HepG2 (cell line): ENCODE measurements around the gene FAHD1.

Experiments
- CBX5 ChIP-seq: sonication (generic); formaldehyde crosslinking; IDR thresholded peaks from 2 replicates; pipeline ENCODE4 v1.4.0; 2020; ENCODE audit warnings: missing genetic modification reagents, borderline replicate concordance
- HDAC6 ChIP-seq: fragments of 200-600 bp; sonication (generic); IDR thresholded peaks from 2 replicates; pipeline ENCODE4 v1.7.0; 2017; ENCODE audit warnings: mild to moderate bottlenecking, antibody characterized with exemption, low read length, low read depth
- HHEX ChIP-seq: IDR thresholded peaks from 2 replicates; pipeline ENCODE4 v1.6.1; 2016; ENCODE audit warnings: control low read depth
- HMG20A ChIP-seq: IDR thresholded peaks from 2 replicates; pipeline ENCODE4 v1.6.1; 2016; ENCODE audit warnings: borderline replicate concordance
- JUNB ChIP-seq: sonication (generic); formaldehyde crosslinking; IDR thresholded peaks from 2 replicates; pipeline ENCODE4 v1.8.0; 2022; ENCODE audit warnings: missing genetic modification reagents, mild to moderate bottlenecking, borderline replicate concordance
- REST ChIP-seq, 2 experiments: IDR thresholded peaks; 2 replicates each; pipeline ENCODE4 v1.6.1; 2011 to 2012; ENCODE audit warnings: low read length in 2 of 2, borderline replicate concordance in 1 of 2, low read depth in 1 of 2, mild to moderate bottlenecking in 1 of 2, moderate library complexity in 1 of 2
- TAF15 ChIP-seq: fragments of 200-400 bp; formaldehyde crosslinking; IDR thresholded peaks from one replicate; pipeline ENCODE4 v1.6.1; 2018; ENCODE audit warnings: mild to moderate bottlenecking, low read depth, low read length; ENCODE audit not compliant: poor library complexity, severe bottlenecking
- ZNF280D ChIP-seq: sonication (generic); formaldehyde crosslinking; IDR thresholded peaks from 2 replicates; pipeline ENCODE4 v1.5.1; 2020; ENCODE audit warnings: mild to moderate bottlenecking, missing genetic modification reagents
- ZNF737 ChIP-seq: sonication (generic); formaldehyde crosslinking; IDR thresholded peaks from 2 replicates; pipeline ENCODE4 v1.5.0; 2020; ENCODE audit warnings: missing genetic modification reagents, mild to moderate bottlenecking, borderline replicate concordance
- TF ChIP-seq, protein P1 (sequence below): sonication (generic); formaldehyde crosslinking; IDR thresholded peaks from 2 replicates; pipeline ENCODE4 v1.5.0; 2020; ENCODE audit warnings: mild to moderate bottlenecking, missing genetic modification reagents, moderate library complexity

- no peak for TF ChIP-seq HMG20A (CRISPR knock-in tag)
- TF ChIP-seq CBX5, result no peak
- no peak for TF ChIP-seq REST (IDR thresholded peaks at IDR 0.05; ENCODE audit: borderline replicate concordance in 1 of 2, low read depth in 1 of 2, low read length in 2 of 2)
- TF ChIP-seq HHEX (CRISPR knock-in tag), result no peak
- no peak for TF ChIP-seq HDAC6
- TF ChIP-seq, protein P1, sequence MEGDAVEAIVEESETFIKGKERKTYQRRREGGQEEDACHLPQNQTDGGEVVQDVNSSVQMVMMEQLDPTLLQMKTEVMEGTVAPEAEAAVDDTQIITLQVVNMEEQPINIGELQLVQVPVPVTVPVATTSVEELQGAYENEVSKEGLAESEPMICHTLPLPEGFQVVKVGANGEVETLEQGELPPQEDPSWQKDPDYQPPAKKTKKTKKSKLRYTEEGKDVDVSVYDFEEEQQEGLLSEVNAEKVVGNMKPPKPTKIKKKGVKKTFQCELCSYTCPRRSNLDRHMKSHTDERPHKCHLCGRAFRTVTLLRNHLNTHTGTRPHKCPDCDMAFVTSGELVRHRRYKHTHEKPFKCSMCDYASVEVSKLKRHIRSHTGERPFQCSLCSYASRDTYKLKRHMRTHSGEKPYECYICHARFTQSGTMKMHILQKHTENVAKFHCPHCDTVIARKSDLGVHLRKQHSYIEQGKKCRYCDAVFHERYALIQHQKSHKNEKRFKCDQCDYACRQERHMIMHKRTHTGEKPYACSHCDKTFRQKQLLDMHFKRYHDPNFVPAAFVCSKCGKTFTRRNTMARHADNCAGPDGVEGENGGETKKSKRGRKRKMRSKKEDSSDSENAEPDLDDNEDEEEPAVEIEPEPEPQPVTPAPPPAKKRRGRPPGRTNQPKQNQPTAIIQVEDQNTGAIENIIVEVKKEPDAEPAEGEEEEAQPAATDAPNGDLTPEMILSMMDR (CRISPR knock-in tag), result no peak
- TF ChIP-seq ZNF737 (CRISPR knock-in tag), result no peak
- no peak for TF ChIP-seq ZNF280D
- no peak for TF ChIP-seq JUNB (CRISPR knock-in tag)
- TF ChIP-seq TAF15, result no peak
Observed at GRCh38 chr16:1791256-1791942, 35.6 kb upstream of the FAHD1 start.
